K562 treated with DMSO at 1 percent for 24 hours (cell line): ENCODE results near the gene CREB3L4. TPM values are rescaled to one million over a fixed set of nuclear protein-coding genes. Genes with fewer than 3 reads are reported as not detected.

ENCODE experiments used
- total RNA-seq: library from RNA; unstranded; fragments of 300-600 nt; gene quantifications from 2 replicates; pipeline ENCODE4 v1.2.3, GENCODE V29; 2022; ENCODE audit warnings: low read depth; ENCODE audit not compliant: insufficient read depth

Gene CREB3L4, protein sequence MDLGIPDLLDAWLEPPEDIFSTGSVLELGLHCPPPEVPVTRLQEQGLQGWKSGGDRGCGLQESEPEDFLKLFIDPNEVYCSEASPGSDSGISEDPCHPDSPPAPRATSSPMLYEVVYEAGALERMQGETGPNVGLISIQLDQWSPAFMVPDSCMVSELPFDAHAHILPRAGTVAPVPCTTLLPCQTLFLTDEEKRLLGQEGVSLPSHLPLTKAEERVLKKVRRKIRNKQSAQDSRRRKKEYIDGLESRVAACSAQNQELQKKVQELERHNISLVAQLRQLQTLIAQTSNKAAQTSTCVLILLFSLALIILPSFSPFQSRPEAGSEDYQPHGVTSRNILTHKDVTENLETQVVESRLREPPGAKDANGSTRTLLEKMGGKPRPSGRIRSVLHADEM
- 24.5 and 25.3 TPM in 2 replicates for total RNA-seq

DNA sequence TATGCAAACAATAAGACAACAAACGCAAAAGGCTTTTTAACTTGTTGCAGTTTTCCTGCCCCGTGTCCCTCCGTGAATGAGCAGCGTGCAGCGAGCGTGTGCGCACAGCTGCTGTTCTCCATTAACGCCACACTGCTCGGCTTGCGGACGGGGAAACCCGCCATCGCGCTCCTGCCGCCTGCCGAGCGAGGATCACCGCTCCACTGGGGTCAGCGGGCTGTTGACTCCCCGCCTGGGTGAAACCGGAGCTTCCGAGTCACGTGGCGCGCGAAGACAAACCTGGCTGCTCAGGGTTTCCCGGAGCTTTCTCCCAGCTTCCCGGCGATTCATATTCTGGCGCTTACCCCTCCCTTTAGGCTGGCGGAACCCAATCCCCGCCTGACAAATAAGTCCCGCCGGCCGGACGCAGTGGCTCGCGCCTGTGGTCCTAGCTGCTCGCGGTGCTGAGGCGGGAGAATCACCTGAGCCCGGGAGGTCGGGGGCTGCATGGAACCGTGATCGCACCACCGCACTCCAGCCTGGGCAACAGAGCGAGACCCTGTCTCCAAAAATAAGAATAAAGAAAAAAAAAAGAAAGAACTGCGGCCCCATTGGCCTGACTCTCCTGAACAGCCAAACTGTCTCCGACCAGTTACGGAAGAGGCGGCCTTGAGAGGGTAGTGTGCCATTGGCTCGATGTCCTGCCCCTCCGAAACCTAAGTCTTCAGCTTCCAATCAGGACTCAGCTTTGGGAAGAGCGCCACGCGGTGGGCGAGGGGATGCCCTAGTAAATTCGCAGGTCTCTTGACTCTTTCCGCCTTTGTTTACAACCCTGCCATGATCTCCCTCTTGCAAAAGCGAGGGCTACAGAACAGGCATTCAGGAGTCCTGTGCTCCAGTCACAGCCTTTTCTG lies at the start of gene CREB3L4:
Gene CREB3L4 (plus strand): TSS at position 796 of the 893 bp plus-strand sequence. CDS start 624 bp downstream, outside the sequence.

DNA sequence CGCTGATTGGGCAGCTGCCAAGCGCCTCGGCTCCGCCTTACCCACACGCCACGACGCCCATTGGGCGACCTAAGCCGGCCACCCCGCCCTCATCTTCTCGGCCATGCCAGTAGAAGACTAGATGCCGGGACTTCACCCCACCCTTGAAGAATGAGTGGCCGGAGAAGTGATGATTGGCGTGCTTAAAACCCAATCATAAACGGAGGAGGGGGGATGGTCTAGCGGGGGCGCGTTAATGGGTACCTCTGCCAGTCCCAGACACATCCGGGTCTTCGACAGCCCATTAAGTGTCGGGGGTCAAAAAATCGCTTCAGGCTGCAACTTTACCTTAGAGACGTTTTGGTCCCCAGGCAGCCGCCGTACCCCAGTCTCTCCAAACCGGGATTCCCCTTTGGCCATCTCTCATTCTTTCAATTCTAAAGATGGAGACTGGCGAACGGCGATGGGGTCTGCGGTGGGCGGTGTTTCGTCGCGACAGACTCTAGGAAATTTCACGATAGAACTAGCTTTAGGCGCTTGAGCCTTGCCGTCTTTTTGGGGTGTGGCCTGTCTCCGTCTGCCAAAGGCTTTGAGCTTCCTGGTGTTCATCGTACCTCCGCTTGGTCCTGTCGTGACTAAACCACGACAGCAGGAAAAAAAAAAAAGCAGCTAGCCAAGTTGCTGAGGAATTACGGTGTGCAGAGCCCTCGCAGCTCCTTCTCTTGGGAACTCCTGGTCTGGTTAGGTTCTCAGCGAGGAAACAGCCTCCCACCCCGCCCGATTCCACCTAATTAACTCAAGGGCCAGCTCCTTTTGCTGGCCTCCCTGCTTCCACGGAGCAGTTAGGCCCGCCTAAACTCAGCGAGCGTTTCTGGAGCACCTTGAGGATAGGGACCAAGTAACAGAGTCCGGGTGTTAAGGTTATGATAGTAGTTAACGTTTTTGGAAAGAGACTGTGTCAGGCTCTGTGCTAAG lies 44.5 kb upstream of the CREB3L4 start, which contains the start of gene GATAD2B:
Gene GATAD2B (minus strand): TSS at position 1 of the 954 bp plus-strand sequence. CDS start 94,625 bp downstream, outside the sequence.

DNA sequence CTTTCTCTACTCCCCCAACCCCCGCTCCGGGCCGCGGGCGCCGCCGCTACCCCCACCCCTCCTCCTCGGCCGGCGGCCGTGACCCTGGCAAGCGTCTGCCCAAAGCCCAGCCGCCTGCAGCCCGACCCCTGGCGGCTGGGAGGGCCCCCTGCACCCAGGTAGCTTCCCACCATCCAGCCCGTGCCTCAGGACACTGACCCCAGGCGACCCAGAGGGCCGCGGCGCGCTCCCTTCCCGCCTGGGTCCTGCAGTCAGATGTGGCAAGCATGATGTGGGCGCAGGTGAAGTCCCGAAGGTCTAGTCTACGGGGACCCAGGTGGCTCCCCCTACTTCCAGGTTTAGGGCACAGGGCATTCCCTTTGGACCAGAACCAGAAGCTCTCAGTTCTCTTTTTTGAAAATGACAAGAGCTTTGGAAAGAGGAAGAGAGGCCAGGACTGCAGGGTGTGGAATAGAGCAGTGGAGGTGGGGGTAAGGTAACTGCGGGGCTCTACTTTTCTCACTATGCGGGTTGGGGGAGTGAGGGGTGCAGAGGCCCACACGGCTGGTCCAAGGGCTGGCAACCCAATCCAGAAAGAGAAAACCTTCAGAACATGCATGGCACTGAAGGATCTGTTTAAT lies 21.0 kb upstream of the CREB3L4 start, which contains the start of gene DENND4B:
Gene DENND4B (minus strand): TSS at position 97 of the 620 bp plus-strand sequence. CDS start 2,344 bp downstream, outside the sequence.

GRCh38 chr1:153958111-153958960 lies 9.4 kb upstream of the CREB3L4 start, which contains the start of gene CRTC2:
Gene CRTC2 (minus strand): TSS chr1:153958612. CDS start chr1:153958497, 115 bp downstream.

DNA sequence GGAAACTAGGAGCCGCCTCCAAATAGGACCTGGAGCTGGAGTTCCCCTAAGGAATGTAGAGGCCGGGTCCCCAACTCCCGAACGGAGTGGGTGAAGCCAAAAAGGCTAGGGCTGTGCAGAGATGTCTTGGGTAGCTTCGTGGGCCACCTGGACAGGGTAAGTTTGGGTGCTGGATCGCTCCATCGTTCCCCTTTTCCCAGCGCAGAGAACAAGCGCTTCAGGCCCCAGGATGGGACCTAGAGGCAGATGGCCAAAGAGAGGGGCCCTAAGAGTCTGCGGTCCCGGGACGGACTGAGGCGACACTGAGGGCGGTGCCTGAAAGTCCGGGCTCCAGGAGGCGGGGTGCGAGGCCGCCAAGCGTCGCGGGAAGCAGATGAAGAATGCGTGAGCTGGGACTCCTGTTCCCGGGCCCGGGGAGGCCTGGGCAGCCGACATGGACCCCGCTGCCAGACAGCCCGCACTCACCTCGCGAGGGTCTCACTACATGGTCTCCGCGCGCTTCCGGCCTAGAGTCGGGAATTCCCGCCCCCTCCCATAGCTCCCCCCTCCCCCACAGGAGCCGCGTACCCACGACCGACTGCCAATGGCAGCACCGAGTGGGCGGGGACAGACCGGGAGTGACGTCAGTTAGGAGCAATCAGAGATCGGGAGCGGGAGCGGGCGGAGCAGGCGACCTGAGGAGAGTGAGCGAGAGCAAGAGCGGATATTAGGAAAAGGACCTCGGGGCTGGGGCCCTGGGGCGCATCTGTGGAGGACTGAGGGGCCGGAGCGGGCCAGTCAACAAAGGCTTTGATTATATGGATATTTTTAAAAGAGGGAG lies 4.5 kb upstream of the CREB3L4 start, which contains the start of gene SLC39A1:
Gene SLC39A1 (minus strand): TSS at position 508 of the 820 bp plus-strand sequence. CDS start 822 bp downstream, outside the sequence.

GRCh38 chr1:153977250-153978240 lies 9.8 kb downstream of the CREB3L4 start, which contains the start of gene JTB:
Gene JTB (minus strand): TSS chr1:153977674. CDS start chr1:153977252, 422 bp downstream.

GRCh38 chr1:153985941-153986761 lies 18.4 kb downstream of the CREB3L4 start, which contains the start of gene RAB13:
Gene RAB13 (minus strand): TSS chr1:153986339. CDS start chr1:153986236, 103 bp downstream.

GRCh38 chr1:153990468-153991150 lies 22.9 kb downstream of the CREB3L4 start, which contains the start of gene RPS27:
Gene RPS27 (plus strand): TSS chr1:153990762. CDS start chr1:153990797, 35 bp downstream.

Other genes starting within 250 kb of the CREB3L4 start
- 28.2 and 29.5 TPM in 2 replicates for gene INTS3, start 239.9 kb upstream of the CREB3L4 start, total RNA-seq
- 9.0 and 9.3 TPM in 2 replicates for gene SLC27A3, start 192.5 kb upstream of the CREB3L4 start, total RNA-seq
- 11.7 and 12.7 TPM in 2 replicates for gene GATAD2B, start 44.9 kb upstream of the CREB3L4 start, total RNA-seq
- gene DENND4B, start 21.2 kb upstream of the CREB3L4 start, total RNA-seq, result 45.6 and 46.2 TPM in 2 replicates
- 35.6 and 35.8 TPM in 2 replicates for gene CRTC2, start 9.3 kb upstream of the CREB3L4 start, total RNA-seq
- 84.3 and 86.0 TPM in 2 replicates for gene SLC39A1, start 4.4 kb upstream of the CREB3L4 start, total RNA-seq
- gene JTB, start 9.8 kb downstream of the CREB3L4 start, total RNA-seq, result 248 and 249 TPM in 2 replicates
- gene RAB13, start 18.4 kb downstream of the CREB3L4 start, total RNA-seq, result 144 TPM in 2 replicates
- gene RPS27, start 22.9 kb downstream of the CREB3L4 start, total RNA-seq, result 13,435 and 13,488 TPM in 2 replicates
- gene NUP210L, start 187.2 kb downstream of the CREB3L4 start, total RNA-seq, result not detected in 2 replicates
- 305 and 321 TPM in 2 replicates for gene TPM3, start 224.2 kb downstream of the CREB3L4 start, total RNA-seq
- gene CFAP141, start 238.4 kb downstream of the CREB3L4 start, total RNA-seq, result not detected in 2 replicates